ENCODE results near the gene CHCHD10.

The CHCHD10 gene

GRCh38 chr22:23784215-23784732, 16.5 kb upstream of the CHCHD10 start:
- peaks cover 43% of the 10 kb centered on the region for H3K4me1 Mint-ChIP-seq
- no peak overlapping the region for H3K27ac Mint-ChIP-seq
- H3K9me3 Mint-ChIP-seq, result no peaks in the 10 kb centered on the region
- H3K36me3 Mint-ChIP-seq (ENCODE audit: low read depth), result peaks cover under 1% of the 10 kb centered on the region
- no peak overlapping the region for H3K4me3 Mint-ChIP-seq
- no peak for TF ChIP-seq CTCF (IDR thresholded peaks at IDR 0.05)
- H3K27me3 Mint-ChIP-seq (ENCODE audit: low read depth, poor library complexity), result no peaks in the 10 kb centered on the region
- no peak for DNase-seq

GRCh38 chr22:23783265-23784150, 15.7 kb upstream of the CHCHD10 start:
- TF ChIP-seq CTCF (IDR thresholded peaks at IDR 0.05), result no peak
- H3K4me3 Mint-ChIP-seq, result no peak overlapping the region
- H3K27ac Mint-ChIP-seq, result no peak overlapping the region
- DNase-seq, result no peak
- no peaks in the 10 kb centered on the region for H3K27me3 Mint-ChIP-seq (ENCODE audit: low read depth, poor library complexity)
- peaks cover 35% of the 10 kb centered on the region for H3K4me1 Mint-ChIP-seq
- H3K36me3 Mint-ChIP-seq (ENCODE audit: low read depth), result no peaks in the 10 kb centered on the region
- H3K9me3 Mint-ChIP-seq, result no peaks in the 10 kb centered on the region

- no peak overlapping the region for H3K4me3 Mint-ChIP-seq
- no peak for DNase-seq
- H3K4me1 Mint-ChIP-seq, result peaks cover 27% of the 10 kb centered on the region
- H3K27me3 Mint-ChIP-seq (ENCODE audit: low read depth, poor library complexity), result no peaks in the 10 kb centered on the region
- H3K36me3 Mint-ChIP-seq (ENCODE audit: low read depth), result no peaks in the 10 kb centered on the region
- TF ChIP-seq CTCF (IDR thresholded peaks at IDR 0.05), result no peak
- no peaks in the 10 kb centered on the region for H3K9me3 Mint-ChIP-seq
- no peak overlapping the region for H3K27ac Mint-ChIP-seq
Measured at GRCh38 chr22:23782703-23783102, 14.9 kb upstream of the CHCHD10 start.

GRCh38 chr22:23782252-23782651, 14.5 kb upstream of the CHCHD10 start:
- H3K27ac Mint-ChIP-seq, result no peak overlapping the region
- H3K27me3 Mint-ChIP-seq (ENCODE audit: low read depth, poor library complexity), result no peaks in the 10 kb centered on the region
- TF ChIP-seq CTCF (IDR thresholded peaks at IDR 0.05), result no peak
- peaks cover 23% of the 10 kb centered on the region for H3K4me1 Mint-ChIP-seq
- DNase-seq, result no peak
- no peaks in the 10 kb centered on the region for H3K36me3 Mint-ChIP-seq (ENCODE audit: low read depth)
- no peaks in the 10 kb centered on the region for H3K9me3 Mint-ChIP-seq
- no peak overlapping the region for H3K4me3 Mint-ChIP-seq

GRCh38 chr22:23781511-23782183, 13.9 kb upstream of the CHCHD10 start:
- H3K4me1 Mint-ChIP-seq, result peaks cover 21% of the 10 kb centered on the region
- no peaks in the 10 kb centered on the region for H3K9me3 Mint-ChIP-seq
- H3K36me3 Mint-ChIP-seq (ENCODE audit: low read depth), result no peaks in the 10 kb centered on the region
- no peak for DNase-seq
- no peak for TF ChIP-seq CTCF (IDR thresholded peaks at IDR 0.05)
- H3K4me3 Mint-ChIP-seq, result no peak overlapping the region
- H3K27ac Mint-ChIP-seq, result no peak overlapping the region
- no peaks in the 10 kb centered on the region for H3K27me3 Mint-ChIP-seq (ENCODE audit: low read depth, poor library complexity)

Data from nephron progenitor cell (in vitro differentiated cells).